Measurements from ENCODE around the gene RFX3.

DNA sequence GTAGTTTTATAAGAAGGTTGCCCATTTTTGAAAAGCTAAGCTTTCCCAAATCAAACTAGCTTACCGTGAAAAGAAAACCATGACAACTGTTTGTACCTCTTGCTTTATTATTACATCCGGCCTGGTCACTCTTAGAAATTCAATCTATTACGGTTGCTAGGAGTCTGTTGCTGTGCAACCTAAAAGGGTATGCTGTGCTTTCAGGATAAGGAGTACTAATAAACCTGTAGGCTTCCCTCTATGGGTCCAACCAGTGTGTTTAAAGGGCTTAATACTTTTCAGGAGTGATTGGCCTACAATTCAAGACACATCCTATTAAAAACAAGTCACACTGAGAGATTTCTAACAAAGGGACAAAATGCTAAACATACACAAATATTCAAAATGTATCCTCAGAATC lies 27.1 kb downstream of the RFX3 start:
- TF ChIP-seq, protein P1, sequence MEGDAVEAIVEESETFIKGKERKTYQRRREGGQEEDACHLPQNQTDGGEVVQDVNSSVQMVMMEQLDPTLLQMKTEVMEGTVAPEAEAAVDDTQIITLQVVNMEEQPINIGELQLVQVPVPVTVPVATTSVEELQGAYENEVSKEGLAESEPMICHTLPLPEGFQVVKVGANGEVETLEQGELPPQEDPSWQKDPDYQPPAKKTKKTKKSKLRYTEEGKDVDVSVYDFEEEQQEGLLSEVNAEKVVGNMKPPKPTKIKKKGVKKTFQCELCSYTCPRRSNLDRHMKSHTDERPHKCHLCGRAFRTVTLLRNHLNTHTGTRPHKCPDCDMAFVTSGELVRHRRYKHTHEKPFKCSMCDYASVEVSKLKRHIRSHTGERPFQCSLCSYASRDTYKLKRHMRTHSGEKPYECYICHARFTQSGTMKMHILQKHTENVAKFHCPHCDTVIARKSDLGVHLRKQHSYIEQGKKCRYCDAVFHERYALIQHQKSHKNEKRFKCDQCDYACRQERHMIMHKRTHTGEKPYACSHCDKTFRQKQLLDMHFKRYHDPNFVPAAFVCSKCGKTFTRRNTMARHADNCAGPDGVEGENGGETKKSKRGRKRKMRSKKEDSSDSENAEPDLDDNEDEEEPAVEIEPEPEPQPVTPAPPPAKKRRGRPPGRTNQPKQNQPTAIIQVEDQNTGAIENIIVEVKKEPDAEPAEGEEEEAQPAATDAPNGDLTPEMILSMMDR (IDR thresholded peaks at IDR 0.05) = no peak
- TF ChIP-seq POLR2AphosphoS5 (IDR thresholded peaks at IDR 0.05; ENCODE audit: low read depth, low read length) = no peak
- TF ChIP-seq, protein P2, sequence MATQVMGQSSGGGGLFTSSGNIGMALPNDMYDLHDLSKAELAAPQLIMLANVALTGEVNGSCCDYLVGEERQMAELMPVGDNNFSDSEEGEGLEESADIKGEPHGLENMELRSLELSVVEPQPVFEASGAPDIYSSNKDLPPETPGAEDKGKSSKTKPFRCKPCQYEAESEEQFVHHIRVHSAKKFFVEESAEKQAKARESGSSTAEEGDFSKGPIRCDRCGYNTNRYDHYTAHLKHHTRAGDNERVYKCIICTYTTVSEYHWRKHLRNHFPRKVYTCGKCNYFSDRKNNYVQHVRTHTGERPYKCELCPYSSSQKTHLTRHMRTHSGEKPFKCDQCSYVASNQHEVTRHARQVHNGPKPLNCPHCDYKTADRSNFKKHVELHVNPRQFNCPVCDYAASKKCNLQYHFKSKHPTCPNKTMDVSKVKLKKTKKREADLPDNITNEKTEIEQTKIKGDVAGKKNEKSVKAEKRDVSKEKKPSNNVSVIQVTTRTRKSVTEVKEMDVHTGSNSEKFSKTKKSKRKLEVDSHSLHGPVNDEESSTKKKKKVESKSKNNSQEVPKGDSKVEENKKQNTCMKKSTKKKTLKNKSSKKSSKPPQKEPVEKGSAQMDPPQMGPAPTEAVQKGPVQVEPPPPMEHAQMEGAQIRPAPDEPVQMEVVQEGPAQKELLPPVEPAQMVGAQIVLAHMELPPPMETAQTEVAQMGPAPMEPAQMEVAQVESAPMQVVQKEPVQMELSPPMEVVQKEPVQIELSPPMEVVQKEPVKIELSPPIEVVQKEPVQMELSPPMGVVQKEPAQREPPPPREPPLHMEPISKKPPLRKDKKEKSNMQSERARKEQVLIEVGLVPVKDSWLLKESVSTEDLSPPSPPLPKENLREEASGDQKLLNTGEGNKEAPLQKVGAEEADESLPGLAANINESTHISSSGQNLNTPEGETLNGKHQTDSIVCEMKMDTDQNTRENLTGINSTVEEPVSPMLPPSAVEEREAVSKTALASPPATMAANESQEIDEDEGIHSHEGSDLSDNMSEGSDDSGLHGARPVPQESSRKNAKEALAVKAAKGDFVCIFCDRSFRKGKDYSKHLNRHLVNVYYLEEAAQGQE (IDR thresholded peaks at IDR 0.05; ENCODE audit: insufficient read depth in 1 of 2, low read depth in 2 of 2, low read length in 1 of 2) = no peak

Measured in Panc1 (cell line).